SK-N-MC (cell line): ENCODE results near the gene PLOD2.

Experiments
- DNase-seq: peaks from one replicate; pipeline ENCODE4 v3.0.0-alpha.2; 2011; ENCODE audit warnings: low read depth, low spot score
- H3K27ac ChIP-seq: fragments of 200-600 bp; sonication (generic); 2 replicates; pipeline ENCODE4 v1.5.1; 2016; ENCODE audit warnings: mixed run types
- H3K36me3 ChIP-seq: fragments of 200-600 bp; sonication (generic); 2 replicates; pipeline ENCODE4 v1.6.1; 2017; ENCODE audit warnings: antibody characterized with exemption, low read length, mixed read lengths; ENCODE audit not compliant: insufficient read depth
- H3K4me3 ChIP-seq: fragments of 200-600 bp; sonication (generic); 2 replicates; pipeline ENCODE4 v1.5.1; 2016
- H3K9ac ChIP-seq: fragments of 200-600 bp; sonication (generic); 2 replicates; pipeline ENCODE4 v1.8.0; 2017; ENCODE audit warnings: mixed run types, mixed read lengths; ENCODE audit not compliant: insufficient read length
- H3K9me3 ChIP-seq: fragments of 200-600 bp; sonication (generic); 2 replicates; pipeline ENCODE4 v1.6.1; 2017; ENCODE audit warnings: low read depth, mild to moderate bottlenecking, antibody characterized with exemption, low read length, moderate library complexity, mixed read lengths
- EZH2 ChIP-seq: fragments of 200-600 bp; sonication (generic); IDR thresholded peaks from one replicate; pipeline ENCODE4 v1.6.1; 2017; ENCODE audit warnings: antibody characterized with exemption
- FOXP2 ChIP-seq: optimal IDR thresholded peaks from 2 replicates; pipeline ENCODE3; 2011; ENCODE audit warnings: mild to moderate bottlenecking, moderate library complexity; ENCODE audit not compliant: insufficient read depth; ENCODE audit errors: extremely low read length, control extremely low read depth
- POLR2AphosphoS5 ChIP-seq: IDR thresholded peaks from 2 replicates; pipeline ENCODE4 v1.6.1; 2012; ENCODE audit warnings: mild to moderate bottlenecking, low read depth, low read length, borderline replicate concordance

Gene PLOD2

GRCh38 chr3:146024260-146024659, 136.7 kb downstream of the PLOD2 start:
- H3K9ac ChIP-seq: no peak overlapping the region
- H3K27ac ChIP-seq: no peak overlapping the region
- H3K4me3 ChIP-seq: no peak overlapping the region
- DNase-seq: no peak
- TF ChIP-seq FOXP2 (no peak), POLR2AphosphoS5 (no peak), EZH2 (no peak)
- H3K36me3 ChIP-seq: no peaks in the 10 kb centered on the region
- H3K9me3 ChIP-seq: no peaks in the 10 kb centered on the region

- Histone ChIP-seq H3K9me3 (no peaks in the 10 kb centered on the region), H3K36me3 (no peaks in the 10 kb centered on the region), H3K9ac (no peak overlapping the region), H3K4me3 (no peak overlapping the region), H3K27ac (no peak overlapping the region)
- TF ChIP-seq POLR2AphosphoS5 (no peak), FOXP2 (no peak), EZH2 (no peak)
- DNase-seq: no peak
Measured at GRCh38 chr3:146020969-146021368, 140.0 kb downstream of the PLOD2 start.

- H3K27ac ChIP-seq: no peak overlapping the region
- DNase-seq: no peak
- H3K9me3 ChIP-seq: no peaks in the 10 kb centered on the region
- no peaks in the 10 kb centered on the region for H3K36me3 ChIP-seq
- no peak overlapping the region for H3K9ac ChIP-seq
- no peak overlapping the region for H3K4me3 ChIP-seq
- TF ChIP-seq POLR2AphosphoS5 (no peak), FOXP2 (no peak), EZH2 (no peak)
Measured at GRCh38 chr3:146019508-146019907, 141.5 kb downstream of the PLOD2 start.
